ENCODE results near the gene USP47. TPM values are rescaled to one million over a fixed set of nuclear protein-coding genes. Genes with fewer than 3 reads are reported as not detected.

Gene USP47
- total RNA-seq, 1 experiment from 2014 or later: 24.2 TPM

GRCh38 chr11:12001186-12001585, 159.4 kb downstream of the USP47 start:
- Histone ChIP-seq H3K9me3 (ENCODE audit: insufficient read depth, low read depth) (no peaks in the 10 kb centered on the region), H3K4me2 (no peak overlapping the region), H3K27ac (no peak overlapping the region), H3K36me3 (ENCODE audit: low read depth) (no peaks in the 10 kb centered on the region), H3K4me1 (replicated peaks; ENCODE audit: insufficient read depth) (peaks cover 9% of the 10 kb centered on the region), H3K4me3 (no peak overlapping the region), H3K9me2 (ENCODE audit: insufficient read depth) (no peaks in the 10 kb centered on the region), H4K20me1 (ENCODE audit: insufficient read depth) (no peaks in the 10 kb centered on the region), H3K79me2 (ENCODE audit: low read depth) (no peaks in the 10 kb centered on the region), H2AFZ (no peak overlapping the region), H3F3A (ENCODE audit: insufficient read depth, low read depth) (0 out of 2 replicates have a peak, but pooled peaks cover 3% of the 10 kb centered on the region), H3K27me3 (ENCODE audit: insufficient read depth, low read depth) (no peaks in the 10 kb centered on the region)
- TF ChIP-seq EZH2 (IDR thresholded peaks at IDR 0.05; ENCODE audit: low read depth): no peak
- no peak for TF ChIP-seq CTCF (conservative IDR thresholded peaks at IDR 0.05)
- no peak for DNase-seq
- intact Hi-C loops (cut with micrococcal nuclease; ENCODE audit: unreplicated experiment): no loop called here
- ChIA-PET CTCF (no interaction called here), POLR2A (ENCODE audit: unreplicated experiment) (no interaction called here)
- no TSS peak for BruUV-seq (replicated peaks)

GRCh38 chr11:12003336-12003735, 161.6 kb downstream of the USP47 start:
- Histone ChIP-seq H3K4me3 (no peak overlapping the region), H3K9me3 (ENCODE audit: insufficient read depth, low read depth) (no peaks in the 10 kb centered on the region), H3F3A (ENCODE audit: insufficient read depth, low read depth) (0 out of 2 replicates have a peak, but pooled peaks cover 3% of the 10 kb centered on the region), H3K27me3 (ENCODE audit: insufficient read depth, low read depth) (no peaks in the 10 kb centered on the region), H3K27ac (no peak overlapping the region), H3K9me2 (ENCODE audit: insufficient read depth) (no peaks in the 10 kb centered on the region), H2AFZ (no peak overlapping the region), H3K79me2 (ENCODE audit: low read depth) (no peaks in the 10 kb centered on the region), H4K20me1 (ENCODE audit: insufficient read depth) (no peaks in the 10 kb centered on the region), H3K4me1 (replicated peaks; ENCODE audit: insufficient read depth) (peaks cover 5% of the 10 kb centered on the region), H3K4me2 (no peak overlapping the region), H3K36me3 (ENCODE audit: low read depth) (no peaks in the 10 kb centered on the region)
- no peak for DNase-seq
- intact Hi-C loops (cut with micrococcal nuclease; ENCODE audit: unreplicated experiment): no loop called here
- ChIA-PET POLR2A (ENCODE audit: unreplicated experiment) (no interaction called here), CTCF (no interaction called here)
- TF ChIP-seq CTCF (conservative IDR thresholded peaks at IDR 0.05) (no peak), EZH2 (IDR thresholded peaks at IDR 0.05; ENCODE audit: low read depth) (no peak)
- BruUV-seq (replicated peaks): no TSS peak

- Histone ChIP-seq H3K36me3 (ENCODE audit: low read depth) (no peaks in the 10 kb centered on the region), H3K4me3 (no peak overlapping the region), H3K79me2 (ENCODE audit: low read depth) (no peaks in the 10 kb centered on the region), H3K9me2 (ENCODE audit: insufficient read depth) (no peaks in the 10 kb centered on the region), H3K27me3 (ENCODE audit: insufficient read depth, low read depth) (no peaks in the 10 kb centered on the region), H3K27ac (no peak overlapping the region), H2AFZ (no peak overlapping the region), H3K4me1 (replicated peaks; ENCODE audit: insufficient read depth) (peaks cover 2% of the 10 kb centered on the region), H3K4me2 (no peak overlapping the region), H3F3A (ENCODE audit: insufficient read depth, low read depth) (0 out of 2 replicates have a peak, but pooled peaks cover 3% of the 10 kb centered on the region), H3K9me3 (ENCODE audit: insufficient read depth, low read depth) (no peaks in the 10 kb centered on the region), H4K20me1 (ENCODE audit: insufficient read depth) (no peaks in the 10 kb centered on the region)
- POLR2A ChIA-PET (ENCODE audit: unreplicated experiment): no interaction called here
- no peak for TF ChIP-seq CTCF (conservative IDR thresholded peaks at IDR 0.05)
- TF ChIP-seq EZH2 (IDR thresholded peaks at IDR 0.05; ENCODE audit: low read depth): no peak
- intact Hi-C loops (cut with micrococcal nuclease; ENCODE audit: unreplicated experiment): no loop called here
- no TSS peak for BruUV-seq (replicated peaks)
- no peak for DNase-seq
- CTCF ChIA-PET: no interaction called here
These were observed 162.0 kb downstream of the USP47 start for GRCh38 chr11:12003815-12004214.

All from PC-9 (cell line).